Activated naive CD4-positive, alpha-beta T cell treated with anti-CD3 and anti-CD28 coated beads, Interleukin-2, amount 10 ng/mL, durations not matched to agents 7 days and 5 days (primary cell): ENCODE results near the gene LACRT.
"Not testable (repeated sequence)": the region's sequence is repeated elsewhere in the genome, so short reads cannot be mapped to it uniquely, and the experiment has no call there.

ENCODE experiments used
- CTCF ChIA-PET: fragments of 350-600 bp; sonication (Branson Sonifier 250); formaldehyde crosslinking; loops from one replicate; lab custom pipeline; 2021; ENCODE audit warnings: antibody characterized with exemption; lab: Charles Lee
- DNase-seq: peaks from one replicate; pipeline ENCODE4 v3.0.0-alpha.2; 2020
- H3K27ac Mint-ChIP-seq: one replicate; pipeline ENCODE4 v1.8.0; 2021; ENCODE audit warnings: mild to moderate bottlenecking, moderate library complexity, mixed read lengths
- H3K27me3 Mint-ChIP-seq: one replicate; pipeline ENCODE4 v1.8.0; 2021; ENCODE audit warnings: mild to moderate bottlenecking, mixed read lengths
- H3K36me3 Mint-ChIP-seq: one replicate; pipeline ENCODE4 v1.8.0; 2021; ENCODE audit warnings: mixed read lengths
- H3K4me1 Mint-ChIP-seq: one replicate; pipeline ENCODE4 v1.8.0; 2021; ENCODE audit warnings: mixed read lengths
- H3K4me3 Mint-ChIP-seq: one replicate; pipeline ENCODE4 v1.8.0; 2021; ENCODE audit warnings: mild to moderate bottlenecking, moderate library complexity, mixed read lengths
- H3K9me3 Mint-ChIP-seq: one replicate; pipeline ENCODE4 v1.8.0; 2021; ENCODE audit warnings: mixed read lengths

Gene LACRT

GRCh38 chr12:54654926-54655325, 20.2 kb upstream of the LACRT start:
- Mint-ChIP-seq H3K9me3 (no peaks in the 10 kb centered on the region), H3K27me3 (peaks cover 29% of the 10 kb centered on the region), H3K27ac (no peak overlapping the region), H3K4me3 (no peak overlapping the region), H3K4me1 (no peaks in the 10 kb centered on the region), H3K36me3 (no peaks in the 10 kb centered on the region)
- CTCF ChIA-PET, result interaction anchor here (0.6 to 0.8 kb wide), 2 partner anchors 59 to 423 kb away, joined by 3 read pairs; no protein-coding TSS in a partner anchor
- no peak for DNase-seq

- CTCF ChIA-PET, result no interaction called here
- DNase-seq, result no peak
- no peaks in the 10 kb centered on the region for H3K36me3 Mint-ChIP-seq
- H3K4me1 Mint-ChIP-seq, result no peaks in the 10 kb centered on the region
- peaks cover 26% of the 10 kb centered on the region for H3K27me3 Mint-ChIP-seq
- no peak overlapping the region for H3K4me3 Mint-ChIP-seq
- H3K27ac Mint-ChIP-seq, result no peak overlapping the region
- H3K9me3 Mint-ChIP-seq, result no peaks in the 10 kb centered on the region
These were observed 18.3 kb upstream of the LACRT start for GRCh38 chr12:54653025-54653424.

GRCh38 chr12:54650889-54651288, 16.2 kb upstream of the LACRT start:
- DNase-seq, result no peak
- Mint-ChIP-seq H3K9me3 (no peaks in the 10 kb centered on the region), H3K36me3 (no peaks in the 10 kb centered on the region), H3K4me1 (no peaks in the 10 kb centered on the region), H3K27ac (no peak overlapping the region), H3K4me3 (no peak overlapping the region), H3K27me3 (peaks cover 37% of the 10 kb centered on the region)
- CTCF ChIA-PET, result no interaction called here

- H3K9me3 Mint-ChIP-seq, result no peaks in the 10 kb centered on the region
- no peak for DNase-seq
- H3K4me1 Mint-ChIP-seq, result no peaks in the 10 kb centered on the region
- no peaks in the 10 kb centered on the region for H3K36me3 Mint-ChIP-seq
- peaks cover 42% of the 10 kb centered on the region for H3K27me3 Mint-ChIP-seq
- CTCF ChIA-PET, result no interaction called here
- no peak overlapping the region for H3K27ac Mint-ChIP-seq
- no peak overlapping the region for H3K4me3 Mint-ChIP-seq
These were observed 15.7 kb upstream of the LACRT start for GRCh38 chr12:54650409-54650808.

GRCh38 chr12:54649825-54650224, 15.1 kb upstream of the LACRT start:
- Mint-ChIP-seq H3K4me3 (no peak overlapping the region), H3K4me1 (no peaks in the 10 kb centered on the region), H3K27me3 (peaks cover 42% of the 10 kb centered on the region), H3K27ac (no peak overlapping the region), H3K36me3 (no peaks in the 10 kb centered on the region), H3K9me3 (no peaks in the 10 kb centered on the region)
- DNase-seq, result no peak
- CTCF ChIA-PET, result interaction anchor here (0.8 to 1.3 kb wide), 2 partner anchors 9 to 42 kb away, joined by 3 read pairs; no protein-coding TSS in a partner anchor

GRCh38 chr12:54648265-54648664, 13.6 kb upstream of the LACRT start, which contains the start of gene DCD:
DCD (minus strand) TSS chr12:54648365; CDS start chr12:54648303, 62 bp downstream.
- Mint-ChIP-seq H3K36me3 (no peaks in the 10 kb centered on the region), H3K4me3 (no peak within 1 kb of the TSS), H3K4me1 (no peaks in the 10 kb centered on the region), H3K27ac (no peak within 1 kb of the TSS), H3K27me3 (peaks cover 52% of the 10 kb centered on the region), H3K9me3 (no peaks in the 10 kb centered on the region)
- no peak for DNase-seq
- CTCF ChIA-PET, result no interaction called here

GRCh38 chr12:54641554-54641953, 6.9 kb upstream of the LACRT start:
- no peak for DNase-seq
- Mint-ChIP-seq H3K9me3 (no peaks in the 10 kb centered on the region), H3K4me1 (no peaks in the 10 kb centered on the region), H3K27me3 (peaks cover 38% of the 10 kb centered on the region), H3K36me3 (no peaks in the 10 kb centered on the region), H3K27ac (no peak overlapping the region), H3K4me3 (no peak overlapping the region)
- CTCF ChIA-PET, result no interaction called here

- CTCF ChIA-PET, result no interaction called here
- no peaks in the 10 kb centered on the region for H3K4me1 Mint-ChIP-seq
- H3K27me3 Mint-ChIP-seq, result peaks cover 36% of the 10 kb centered on the region
- no peaks in the 10 kb centered on the region for H3K9me3 Mint-ChIP-seq
- H3K27ac Mint-ChIP-seq, result no peak overlapping the region
- no peak overlapping the region for H3K4me3 Mint-ChIP-seq
- H3K36me3 Mint-ChIP-seq, result no peaks in the 10 kb centered on the region
- no peak for DNase-seq
These were observed 6.4 kb upstream of the LACRT start for GRCh38 chr12:54641089-54641488.

- H3K9me3 Mint-ChIP-seq, H3K4me3 Mint-ChIP-seq, DNase-seq, CTCF ChIA-PET, H3K36me3 Mint-ChIP-seq, H3K27ac Mint-ChIP-seq, H3K4me1 Mint-ChIP-seq: not testable (repeated sequence)
- peaks cover 19% of the 10 kb centered on the region for H3K27me3 Mint-ChIP-seq
These were observed 4.4 kb upstream of the LACRT start for GRCh38 chr12:54639112-54639511.

GRCh38 chr12:54631988-54632728, 2.5 kb downstream of the LACRT start:
- Mint-ChIP-seq H3K27me3 (peaks cover 39% of the 10 kb centered on the region), H3K4me3 (no peak overlapping the region), H3K27ac (no peak overlapping the region), H3K9me3 (peaks cover 9% of the 10 kb centered on the region), H3K36me3 (no peaks in the 10 kb centered on the region), H3K4me1 (no peaks in the 10 kb centered on the region)
- CTCF ChIA-PET, result interaction anchor here (1.1 kb wide), 1 partner anchor 9 kb away, joined by 4 read pairs; no protein-coding TSS in a partner anchor
- DNase-seq, result no peak

GRCh38 chr12:54631551-54631950, 3.1 kb downstream of the LACRT start:
- no peaks in the 10 kb centered on the region for H3K36me3 Mint-ChIP-seq
- H3K27ac Mint-ChIP-seq, result no peak overlapping the region
- H3K27me3 Mint-ChIP-seq, result peaks cover 45% of the 10 kb centered on the region
- no peak for DNase-seq
- peaks cover 15% of the 10 kb centered on the region for H3K9me3 Mint-ChIP-seq
- no peaks in the 10 kb centered on the region for H3K4me1 Mint-ChIP-seq
- CTCF ChIA-PET, result no interaction called here
- H3K4me3 Mint-ChIP-seq, result no peak overlapping the region

GRCh38 chr12:54629925-54630324, 4.8 kb downstream of the LACRT start:
- Mint-ChIP-seq H3K36me3 (no peaks in the 10 kb centered on the region), H3K27ac (no peak overlapping the region), H3K4me1 (no peaks in the 10 kb centered on the region), H3K4me3 (no peak overlapping the region), H3K9me3 (peaks cover 16% of the 10 kb centered on the region), H3K27me3 (peaks cover 46% of the 10 kb centered on the region)
- CTCF ChIA-PET, result no interaction called here
- no peak for DNase-seq

- peaks cover 18% of the 10 kb centered on the region for H3K9me3 Mint-ChIP-seq
- H3K4me1 Mint-ChIP-seq, result no peaks in the 10 kb centered on the region
- no peak overlapping the region for H3K27ac Mint-ChIP-seq
- no peaks in the 10 kb centered on the region for H3K36me3 Mint-ChIP-seq
- DNase-seq, result no peak
- CTCF ChIA-PET, result no interaction called here
- peaks cover 56% of the 10 kb centered on the region for H3K27me3 Mint-ChIP-seq
- no peak overlapping the region for H3K4me3 Mint-ChIP-seq
These were observed 6.4 kb downstream of the LACRT start for GRCh38 chr12:54628186-54628846.

- CTCF ChIA-PET, result no interaction called here
- Mint-ChIP-seq H3K27me3 (peaks cover 57% of the 10 kb centered on the region), H3K4me3 (no peak overlapping the region), H3K27ac (no peak overlapping the region), H3K9me3 (peaks cover 18% of the 10 kb centered on the region), H3K36me3 (no peaks in the 10 kb centered on the region), H3K4me1 (no peaks in the 10 kb centered on the region)
- DNase-seq, result no peak
These were observed 7.4 kb downstream of the LACRT start for GRCh38 chr12:54627304-54627703.

GRCh38 chr12:54625598-54625997, 9.1 kb downstream of the LACRT start:
- H3K27ac Mint-ChIP-seq, result no peak overlapping the region

More at GRCh38 chr12:54625598-54625997, 9.1 kb downstream of the LACRT start:
- CTCF ChIA-PET, result no interaction called here
- Mint-ChIP-seq H3K4me3 (no peak overlapping the region), H3K4me1 (no peaks in the 10 kb centered on the region), H3K9me3 (peaks cover 18% of the 10 kb centered on the region), H3K27me3 (peaks cover 57% of the 10 kb centered on the region), H3K36me3 (no peaks in the 10 kb centered on the region)
- DNase-seq, result no peak
